DND-41 (cell line): ENCODE measurements around the gene PXMP2.

Experiments used
- ATAC-seq: fragments of 200-7000 bp; cut with Tn5 transposase; 3 replicates; pipeline ENCODE4 v1.9.1; 2021; ENCODE audit warnings: low read depth; ENCODE audit not compliant: insufficient read depth
- DNase-seq: peaks from one replicate; pipeline ENCODE4 v3.0.0-alpha.2; 2020
- H2AFZ ChIP-seq: 2 replicates; pipeline ENCODE4 v1.6.0; 2012; ENCODE audit warnings: low read depth, low read length
- H3K27ac ChIP-seq: 2 replicates; pipeline ENCODE4 v1.5.1; 2012; ENCODE audit warnings: low read length, inconsistent platforms
- H3K27me3 ChIP-seq: fragments of 200-600 bp; sonication (generic); 2 replicates; pipeline ENCODE4 v1.6.0; 2012; ENCODE audit warnings: low read length, mild to moderate bottlenecking, inconsistent platforms; ENCODE audit not compliant: insufficient read depth, poor library complexity
- H3K36me3 ChIP-seq: 2 replicates; pipeline ENCODE4 v1.5.1; 2012; ENCODE audit warnings: low read length, inconsistent platforms; ENCODE audit not compliant: insufficient read depth
- H3K4me1 ChIP-seq: 2 replicates; pipeline ENCODE4 v1.5.1; 2012; ENCODE audit warnings: mild to moderate bottlenecking, low read length; ENCODE audit not compliant: insufficient read depth
- H3K4me2 ChIP-seq: 2 replicates; pipeline ENCODE4 v1.6.0; 2012; ENCODE audit warnings: mild to moderate bottlenecking, moderate library complexity, low read length, inconsistent platforms; ENCODE audit not compliant: insufficient read depth
- H3K4me3 ChIP-seq, 2 experiments: fragments of 200-600 bp in 1 of 2; shearing (Covaris generic) in 1 of 2; 2 replicates each; pipeline ENCODE4 v1.5.1; 2012 to 2016; ENCODE audit warnings: inconsistent platforms in 2 of 2, low read length in 2 of 2, mild to moderate bottlenecking in 2 of 2, low read depth in 1 of 2, moderate library complexity in 1 of 2
- H3K79me2 ChIP-seq: 2 replicates; pipeline ENCODE4 v1.6.0; 2012; ENCODE audit warnings: low read length, inconsistent platforms; ENCODE audit not compliant: insufficient read depth
- H3K9ac ChIP-seq: 2 replicates; pipeline ENCODE4 v1.6.0; 2012; ENCODE audit warnings: low read depth, mild to moderate bottlenecking, inconsistent platforms, low read length, moderate library complexity
- H3K9me3 ChIP-seq: 2 replicates; pipeline ENCODE4 v1.5.1; 2012; ENCODE audit warnings: low read length, moderate library complexity, mild to moderate bottlenecking, inconsistent platforms; ENCODE audit not compliant: insufficient read depth, severe bottlenecking
- H4K20me1 ChIP-seq: 2 replicates; pipeline ENCODE4 v1.6.0; 2012; ENCODE audit warnings: low read length; ENCODE audit not compliant: insufficient read depth
- EZH2 ChIP-seq: IDR thresholded peaks from 3 replicates; pipeline ENCODE4 v1.6.1; 2012; ENCODE audit warnings: borderline replicate concordance, low read depth, mild to moderate bottlenecking, moderate library complexity, low read length, inconsistent platforms; ENCODE audit not compliant: severe bottlenecking
- TF ChIP-seq, protein P1 (sequence below): IDR thresholded peaks from 2 replicates; pipeline ENCODE4 v1.5.1; 2012; ENCODE audit warnings: borderline replicate concordance, low read length, moderate library complexity, mild to moderate bottlenecking; ENCODE audit not compliant: poor library complexity, severe bottlenecking; ENCODE audit errors: extremely low read depth

Gene PXMP2

DNA sequence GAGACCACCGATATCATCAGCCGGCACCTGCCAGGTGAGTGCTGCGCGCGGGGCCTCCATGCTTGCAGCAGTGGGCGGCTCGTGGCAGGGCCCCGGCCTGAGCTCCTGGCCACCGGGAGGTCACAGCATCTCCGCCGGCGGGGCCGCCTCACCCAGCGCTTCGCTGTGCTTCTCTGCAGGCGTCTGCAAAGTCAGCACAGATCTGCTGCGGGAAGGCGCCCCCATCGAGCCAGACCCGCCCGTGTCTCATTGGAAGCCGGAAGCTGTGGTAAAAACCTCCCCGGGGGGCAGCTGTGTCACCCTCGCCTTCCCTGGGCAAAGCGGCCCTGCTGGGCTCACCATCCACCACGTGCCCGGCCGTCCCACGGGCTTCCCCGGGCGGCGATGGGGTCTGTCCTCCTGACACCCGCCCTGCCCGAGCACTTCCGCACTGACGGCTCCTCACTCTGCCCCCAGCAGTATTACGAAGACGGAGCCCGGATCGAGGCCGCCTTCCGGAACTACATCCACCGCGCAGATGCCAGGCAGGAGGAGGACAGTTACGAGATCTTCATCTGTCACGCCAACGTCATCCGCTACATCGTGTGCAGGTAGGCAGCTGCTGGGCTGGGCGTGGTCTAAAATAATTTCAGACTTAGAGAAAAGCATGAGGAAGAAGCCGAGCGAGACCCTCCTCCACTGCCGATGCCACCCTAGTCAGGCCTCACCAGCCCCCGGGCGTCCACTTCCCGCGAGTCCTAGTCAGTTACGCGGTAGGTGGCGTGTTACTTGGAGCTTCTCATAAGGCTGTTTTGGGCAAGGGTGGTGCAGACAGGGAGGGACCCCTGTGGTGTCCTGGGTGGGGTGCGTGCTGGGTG is 30.4 kb downstream of the PXMP2 start:
- peaks cover 80% of the 10 kb centered on the region for H3K36me3 ChIP-seq

DNA sequence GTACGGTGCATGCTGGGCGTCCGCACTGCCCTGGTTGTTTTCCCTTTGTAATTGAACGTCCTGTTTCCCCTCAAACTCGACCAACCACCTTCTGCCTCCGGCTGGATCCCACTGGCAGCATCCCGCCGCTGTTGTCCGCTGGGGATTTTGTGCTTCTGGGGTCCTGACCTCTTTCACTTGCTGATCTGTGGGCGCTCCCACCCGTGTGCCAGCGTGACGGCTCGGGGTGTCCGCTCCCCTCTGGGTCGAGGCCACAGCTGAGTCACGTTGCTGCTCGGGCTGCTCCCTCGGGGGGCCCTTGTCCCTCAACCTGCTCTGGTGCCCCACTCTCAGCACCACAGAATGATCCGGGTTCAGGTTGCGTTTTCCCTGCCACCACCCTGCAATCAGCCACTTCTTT is 31.3 kb downstream of the PXMP2 start:
- no peaks in the 10 kb centered on the region for H3K9me3 ChIP-seq
- no peak for DNase-seq
- H3K9ac ChIP-seq, result no peak overlapping the region

More for the DNA sequence above, 30.4 kb downstream of the PXMP2 start:
- Histone ChIP-seq H3K9me3 (no peaks in the 10 kb centered on the region), H3K27me3 (no peaks in the 10 kb centered on the region), H3K79me2 (peaks cover 49% of the 10 kb centered on the region), H4K20me1 (peaks cover 72% of the 10 kb centered on the region), H3K4me2 (no peak overlapping the region), H3K27ac (no peak overlapping the region), H3K9ac (no peak overlapping the region), H3K4me1 (peaks cover 9% of the 10 kb centered on the region; the same call in 1 of the 2 replicates), H3K4me3 (no peak overlapping the region), H2AFZ (no peak overlapping the region)
- no peak for DNase-seq
- ATAC-seq, result 0 out of 3 replicates have a peak, but pooled peaks have one; percentile 9
- TF ChIP-seq, protein P1, sequence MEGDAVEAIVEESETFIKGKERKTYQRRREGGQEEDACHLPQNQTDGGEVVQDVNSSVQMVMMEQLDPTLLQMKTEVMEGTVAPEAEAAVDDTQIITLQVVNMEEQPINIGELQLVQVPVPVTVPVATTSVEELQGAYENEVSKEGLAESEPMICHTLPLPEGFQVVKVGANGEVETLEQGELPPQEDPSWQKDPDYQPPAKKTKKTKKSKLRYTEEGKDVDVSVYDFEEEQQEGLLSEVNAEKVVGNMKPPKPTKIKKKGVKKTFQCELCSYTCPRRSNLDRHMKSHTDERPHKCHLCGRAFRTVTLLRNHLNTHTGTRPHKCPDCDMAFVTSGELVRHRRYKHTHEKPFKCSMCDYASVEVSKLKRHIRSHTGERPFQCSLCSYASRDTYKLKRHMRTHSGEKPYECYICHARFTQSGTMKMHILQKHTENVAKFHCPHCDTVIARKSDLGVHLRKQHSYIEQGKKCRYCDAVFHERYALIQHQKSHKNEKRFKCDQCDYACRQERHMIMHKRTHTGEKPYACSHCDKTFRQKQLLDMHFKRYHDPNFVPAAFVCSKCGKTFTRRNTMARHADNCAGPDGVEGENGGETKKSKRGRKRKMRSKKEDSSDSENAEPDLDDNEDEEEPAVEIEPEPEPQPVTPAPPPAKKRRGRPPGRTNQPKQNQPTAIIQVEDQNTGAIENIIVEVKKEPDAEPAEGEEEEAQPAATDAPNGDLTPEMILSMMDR, result no peak
- no peak for TF ChIP-seq EZH2

DNA sequence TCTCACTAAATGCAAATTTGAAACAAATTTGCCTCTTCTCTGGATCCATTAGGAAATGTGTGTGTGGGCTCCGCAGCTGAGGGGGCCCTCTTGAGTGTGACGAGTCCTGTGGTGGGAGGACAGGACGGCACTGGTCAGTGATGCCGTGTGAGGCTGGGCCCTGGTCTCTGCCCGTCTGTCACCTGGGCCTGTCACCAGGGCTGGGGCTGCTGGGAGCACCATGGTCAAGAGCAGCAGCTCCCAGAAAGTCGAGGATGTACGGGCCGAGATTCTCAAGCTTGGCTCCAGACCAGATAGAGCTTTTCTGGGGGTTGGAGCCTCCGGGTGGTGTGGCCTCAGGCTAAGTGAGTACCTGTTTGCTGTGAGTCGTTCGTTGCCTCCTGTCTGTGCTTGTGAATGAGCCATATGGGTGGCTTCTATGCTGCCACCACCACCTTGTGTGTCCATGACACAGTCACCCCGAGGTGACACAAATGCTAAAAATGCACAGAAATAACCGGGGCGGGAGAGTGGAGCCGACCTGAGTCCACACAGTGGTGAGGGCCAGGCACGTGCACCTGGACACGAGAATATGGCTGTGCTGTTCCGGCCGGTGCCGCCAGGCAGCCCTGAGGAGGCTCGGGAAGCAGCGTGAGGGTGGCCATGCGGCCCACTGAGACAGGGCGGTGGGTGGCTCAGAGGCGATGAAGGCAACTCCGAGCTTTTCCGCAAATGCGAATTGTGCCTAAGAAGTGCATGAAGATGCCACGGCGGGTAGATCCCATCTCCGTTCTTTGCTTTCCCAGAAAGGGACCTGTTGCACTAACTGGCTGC is 32.0 kb downstream of the PXMP2 start:
- Histone ChIP-seq H3K36me3 (peaks cover 81% of the 10 kb centered on the region), H3K9me3 (no peaks in the 10 kb centered on the region), H3K9ac (no peak overlapping the region), H3K79me2 (peaks cover 41% of the 10 kb centered on the region), H4K20me1 (peaks cover 70% of the 10 kb centered on the region), H2AFZ (no peak overlapping the region), H3K4me2 (no peak overlapping the region), H3K27ac (no peak overlapping the region), H3K4me3 (no peak overlapping the region), H3K27me3 (no peaks in the 10 kb centered on the region), H3K4me1 (no peaks in the 10 kb centered on the region; the same call in 1 of the 2 replicates)
- ATAC-seq (no peak), DNase-seq (no peak)
- TF ChIP-seq, protein P1, result no peak
- TF ChIP-seq EZH2, result no peak

More for the DNA sequence above, 31.3 kb downstream of the PXMP2 start:
- H3K4me2 ChIP-seq, result no peak overlapping the region
- H3K27me3 ChIP-seq, result no peaks in the 10 kb centered on the region
- peaks cover 70% of the 10 kb centered on the region for H4K20me1 ChIP-seq
- H2AFZ ChIP-seq, result no peak overlapping the region
- H3K4me1 ChIP-seq, result peaks cover 2% of the 10 kb centered on the region; the same call in 1 of the 2 replicates
- TF ChIP-seq, protein P1, result no peak
- no peak for TF ChIP-seq EZH2
- ATAC-seq, result no peak
- peaks cover 47% of the 10 kb centered on the region for H3K79me2 ChIP-seq
- no peak overlapping the region for H3K27ac ChIP-seq
- no peak overlapping the region for H3K4me3 ChIP-seq
- peaks cover 81% of the 10 kb centered on the region for H3K36me3 ChIP-seq
